Panc1 (cell line): ENCODE results near the gene FAAP24. TPM values are rescaled to one million over a fixed set of nuclear protein-coding genes. Genes with fewer than 3 reads are reported as not detected.
"Not testable (repeated sequence)": the region's sequence is repeated elsewhere in the genome, so short reads cannot be mapped to it uniquely, and the experiment has no call there.

Source experiments
- ATAC-seq: fragments of 200-7000 bp; cut with Tn5 transposase; 2 replicates; pipeline ENCODE4 v1.9.1; 2020; ENCODE audit warnings: mild to moderate bottlenecking, moderate library complexity
- BruUV-seq: library from RNA; stranded (reverse); fragments of 400-500 nt; replicated peaks from 2 replicates; lab custom pipeline; 2021; lab: Mats Ljungman, UMichigan
- CTCF ChIA-PET: fragments of 300-600 bp; sonication (Branson Sonifier 250); formaldehyde crosslinking; loops from one replicate; lab custom pipeline; 2022; ENCODE audit warnings: antibody characterized with exemption; lab: Charles Lee
- POLR2A ChIA-PET: fragments of 300-600 bp; sonication (Branson Sonifier 250); formaldehyde crosslinking; loops from one replicate; lab custom pipeline; 2022; ENCODE audit warnings: antibody characterized with exemption; lab: Charles Lee
- DNase-seq: peaks from one replicate; pipeline ENCODE4 v3.0.0-alpha.2; 2010; ENCODE audit warnings: low read depth, low spot score
- H3K27ac ChIP-seq: 2 replicates; pipeline ENCODE4 v1.5.1; 2011; ENCODE audit warnings: mild to moderate bottlenecking, low read length, inconsistent platforms
- H3K27me3 ChIP-seq: fragments of 200-500 bp; sonication (Bioruptor generic); 2 replicates; pipeline ENCODE4 v1.6.0; 2014; ENCODE audit warnings: low read length, inconsistent platforms; ENCODE audit not compliant: control insufficient read depth, insufficient read depth
- H3K36me3 ChIP-seq: fragments of 200-500 bp; sonication (Bioruptor generic); 2 replicates; pipeline ENCODE4 v1.5.1; 2014; ENCODE audit warnings: inconsistent platforms, mild to moderate bottlenecking, low read length, moderate library complexity; ENCODE audit not compliant: control insufficient read depth, insufficient read depth
- H3K4me1 ChIP-seq: 2 replicates; pipeline ENCODE4 v1.5.1; 2011; ENCODE audit warnings: inconsistent platforms, mild to moderate bottlenecking, low read length, moderate library complexity; ENCODE audit not compliant: control insufficient read depth, insufficient read depth
- H3K4me3 ChIP-seq, 2 experiments: 2 replicates each; pipeline ENCODE4 v1.5.1; 2011 to 2012; ENCODE audit warnings: low read depth in 2 of 2, low read length in 2 of 2, mild to moderate bottlenecking in 2 of 2, inconsistent platforms in 1 of 2, moderate library complexity in 1 of 2
- H3K9me3 ChIP-seq: fragments of 200-500 bp; sonication (Bioruptor generic); 2 replicates; pipeline ENCODE4 v1.5.1; 2014; ENCODE audit warnings: low read depth, mild to moderate bottlenecking, inconsistent platforms, low read length, moderate library complexity; ENCODE audit not compliant: control insufficient read depth, insufficient read depth
- CTCF ChIP-seq: fragments of 450-650 bp; IDR thresholded peaks from 2 replicates; pipeline ENCODE4 v1.5.1; 2017; ENCODE audit warnings: mild to moderate bottlenecking
- POLR2AphosphoS5 ChIP-seq: IDR thresholded peaks from 2 replicates; pipeline ENCODE4 v1.6.1; 2012; ENCODE audit warnings: mild to moderate bottlenecking, low read depth, low read length, moderate library complexity
- REST ChIP-seq, 2 experiments: IDR thresholded peaks; 2 replicates each; pipeline ENCODE4 v1.6.1; 2011 to 2012; ENCODE audit warnings: low read depth in 2 of 2, control low read depth in 1 of 2, low read length in 1 of 2, mild to moderate bottlenecking in 1 of 2, moderate library complexity in 1 of 2; ENCODE audit not compliant: insufficient read depth in 1 of 2
- SIN3A ChIP-seq: IDR thresholded peaks from 2 replicates; pipeline ENCODE4 v1.6.1; 2012; ENCODE audit warnings: low read depth, mild to moderate bottlenecking, low read length, moderate library complexity, borderline replicate concordance; ENCODE audit not compliant: insufficient read depth
- TCF7L2 ChIP-seq: IDR thresholded peaks from 2 replicates; pipeline ENCODE4 v1.6.1; 2011; ENCODE audit warnings: mild to moderate bottlenecking, low read depth, low read length, inconsistent platforms
- in situ Hi-C: cut with HindIII; loops from 2 replicates; pipeline ENCODE4 v1.10.0; 2016; ENCODE audit warnings: low sequenced_read_pairs, low pct_unique_long_range_greater_than_20kb
- intact Hi-C: fragments of 100-400 bp; cut with micrococcal nuclease; formaldehyde crosslinking; loops from one replicate; pipeline ENCODE4 v1.10.0; 2022; ENCODE audit not compliant: unreplicated experiment
- total RNA-seq: library from RNA; stranded (reverse); gene quantifications from one replicate; pipeline ENCODE4 v1.2.1, GENCODE V29; 2021; ENCODE audit not compliant: unreplicated experiment

Gene FAAP24
- total RNA-seq, 1 experiment from 2014 or later: 16.0 TPM

DNA sequence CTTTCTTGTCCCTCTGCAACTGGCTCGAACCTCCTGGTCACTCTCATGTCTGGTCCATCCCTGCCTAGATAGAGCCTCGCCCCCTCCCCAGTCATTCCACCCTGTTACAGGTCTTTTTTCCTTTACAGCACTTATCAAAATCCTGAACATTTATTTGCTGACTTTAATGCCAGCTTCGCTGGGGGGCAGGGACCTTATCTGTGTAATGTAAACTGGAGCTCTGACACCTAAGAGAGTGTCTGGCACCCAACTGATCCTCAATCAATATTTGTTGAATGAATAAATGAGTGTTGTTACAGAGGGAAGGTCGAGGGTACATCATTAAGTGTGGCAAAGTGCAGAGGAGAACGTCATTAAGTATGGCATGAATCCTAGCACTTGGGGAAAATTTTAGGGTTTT is 16.7 kb downstream of the FAAP24 start:
- ATAC-seq (no peak), DNase-seq (no peak)
- no TSS peak for BruUV-seq
- H3K36me3 ChIP-seq: peaks cover 12% of the 10 kb centered on the region
- no peaks in the 10 kb centered on the region for H3K4me1 ChIP-seq
- H3K27me3 ChIP-seq: no peaks in the 10 kb centered on the region
- H3K9me3 ChIP-seq: no peaks in the 10 kb centered on the region
- no peak overlapping the region for H3K27ac ChIP-seq
- no peak overlapping the region for H3K4me3 ChIP-seq
- no peak for TF ChIP-seq REST (IDR thresholded peaks at IDR 0.05; ENCODE audit: insufficient read depth in 1 of 2, low read depth in 2 of 2, low read length in 1 of 2)
- no peak for TF ChIP-seq TCF7L2
- TF ChIP-seq SIN3A: no peak
- no peak for TF ChIP-seq POLR2AphosphoS5
- no peak for TF ChIP-seq CTCF
- in situ Hi-C loops: no loop called here
- ChIA-PET POLR2A (no interaction called here), CTCF (no interaction called here)
- intact Hi-C loops: no loop called here

- H3K9me3 ChIP-seq, in situ Hi-C loops, POLR2A ChIA-PET, BruUV-seq, intact Hi-C loops, H3K27ac ChIP-seq, H3K4me1 ChIP-seq, H3K27me3 ChIP-seq, CTCF ChIA-PET, H3K4me3 ChIP-seq, DNase-seq: not testable (repeated sequence)
- 0 out of 2 replicates have a peak, but pooled peaks have one; percentile 4 for ATAC-seq
- peaks cover 30% of the 10 kb centered on the region for H3K36me3 ChIP-seq
Measured at GRCh38 chr19:32995966-32996365, 23.9 kb downstream of the FAAP24 start.

DNA sequence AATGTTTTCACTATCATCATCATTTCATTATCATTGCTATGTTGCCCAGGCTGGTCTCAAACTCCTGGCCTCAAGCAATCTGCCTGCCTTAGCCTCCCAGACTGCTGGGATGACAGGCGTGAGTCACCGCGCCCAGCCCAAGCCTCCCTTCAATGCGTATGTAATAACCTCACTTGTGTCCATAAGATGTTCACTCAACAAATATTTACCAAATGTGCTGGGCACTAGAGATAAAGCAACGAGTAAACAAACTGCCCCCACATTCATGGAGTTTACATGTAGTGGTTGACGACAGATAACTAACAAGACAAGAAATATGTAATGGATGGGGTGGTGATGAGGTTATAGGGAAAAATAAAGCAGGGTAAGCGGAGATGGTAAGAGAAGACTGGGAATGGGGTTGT is 25.0 kb downstream of the FAAP24 start:
- BruUV-seq, CTCF ChIA-PET: not testable (repeated sequence)

More for the DNA sequence above, 25.0 kb downstream of the FAAP24 start:
- H3K9me3 ChIP-seq, DNase-seq, H3K27me3 ChIP-seq, POLR2A ChIA-PET, intact Hi-C loops, H3K4me1 ChIP-seq, in situ Hi-C loops, H3K4me3 ChIP-seq, H3K27ac ChIP-seq: not testable (repeated sequence)
- peaks cover 33% of the 10 kb centered on the region for H3K36me3 ChIP-seq
- ATAC-seq: peak; percentile 9; the same call in 1 of the 2 replicates
